GM23338 (cell line): ENCODE results near the gene SLC22A5. TPM values are rescaled to one million over a fixed set of nuclear protein-coding genes. Genes with fewer than 3 reads are reported as not detected.

Source experiments
- CREB1 ChIP-seq: fragments of 250-450 bp; sonication (Bioruptor Pico); IDR thresholded peaks from 2 replicates; pipeline ENCODE4 v1.5.0; 2020; ENCODE audit warnings: low read depth, mild to moderate bottlenecking, moderate library complexity
- EZH2phosphoT487 ChIP-seq: fragments of 200-600 bp; sonication (generic); IDR thresholded peaks from one replicate; pipeline ENCODE4 v1.8.1; 2018; ENCODE audit warnings: antibody characterized with exemption; ENCODE audit not compliant: unreplicated experiment
- POLR2AphosphoS5 ChIP-seq: IDR thresholded peaks from 2 replicates; pipeline ENCODE4 v1.6.1; 2016; ENCODE audit warnings: antibody characterized with exemption, low read depth
- REST ChIP-seq: IDR thresholded peaks from one replicate; pipeline ENCODE4 v1.6.1; 2018; ENCODE audit warnings: antibody characterized with exemption; ENCODE audit not compliant: unreplicated experiment
- ZNF114 ChIP-seq: fragments of 250-450 bp; sonication (Bioruptor Pico); IDR thresholded peaks from 2 replicates; pipeline ENCODE4 v1.5.0; 2020; ENCODE audit warnings: mild to moderate bottlenecking, moderate library complexity
- polyA plus RNA-seq: library from polyadenylated mRNA; unstranded; fragments of >200 nt; fragmentation: Nextera tagmentation; extraction: Ambion mirVana; gene quantifications from 2 replicates; pipeline ENCODE4 v1.2.1, GENCODE V29; 2016
- total RNA-seq: library from RNA; depleted of rRNA; stranded (reverse); fragments of >200 nt; shearing (Covaris generic); gene quantifications from 2 replicates; pipeline ENCODE4 v1.2.3, GENCODE V29; 2014
- TF ChIP-seq, protein P1 (sequence below): fragments of 250-450 bp; sonication (Bioruptor Pico); IDR thresholded peaks from 2 replicates; pipeline ENCODE4 v1.5.0; 2020; ENCODE audit warnings: mild to moderate bottlenecking, moderate library complexity
- TF ChIP-seq, protein P2 (sequence below), 2 experiments: fragments of 200-600 bp in 1 of 2; sonication (generic) in 1 of 2; conservative IDR thresholded peaks; 2 replicates each; pipeline versions ENCODE4 v1.5.1 to v1.6.1; 2016 to 2017; ENCODE audit warnings: antibody characterized with exemption in 2 of 2, low read depth in 2 of 2, mild to moderate bottlenecking in 2 of 2, moderate library complexity in 1 of 2

SLC22A5 gene
- total and polyA plus RNA-seq, 2 experiments from 2014 or later = 1.9 to 2.4 TPM

- TF ChIP-seq, protein P1, sequence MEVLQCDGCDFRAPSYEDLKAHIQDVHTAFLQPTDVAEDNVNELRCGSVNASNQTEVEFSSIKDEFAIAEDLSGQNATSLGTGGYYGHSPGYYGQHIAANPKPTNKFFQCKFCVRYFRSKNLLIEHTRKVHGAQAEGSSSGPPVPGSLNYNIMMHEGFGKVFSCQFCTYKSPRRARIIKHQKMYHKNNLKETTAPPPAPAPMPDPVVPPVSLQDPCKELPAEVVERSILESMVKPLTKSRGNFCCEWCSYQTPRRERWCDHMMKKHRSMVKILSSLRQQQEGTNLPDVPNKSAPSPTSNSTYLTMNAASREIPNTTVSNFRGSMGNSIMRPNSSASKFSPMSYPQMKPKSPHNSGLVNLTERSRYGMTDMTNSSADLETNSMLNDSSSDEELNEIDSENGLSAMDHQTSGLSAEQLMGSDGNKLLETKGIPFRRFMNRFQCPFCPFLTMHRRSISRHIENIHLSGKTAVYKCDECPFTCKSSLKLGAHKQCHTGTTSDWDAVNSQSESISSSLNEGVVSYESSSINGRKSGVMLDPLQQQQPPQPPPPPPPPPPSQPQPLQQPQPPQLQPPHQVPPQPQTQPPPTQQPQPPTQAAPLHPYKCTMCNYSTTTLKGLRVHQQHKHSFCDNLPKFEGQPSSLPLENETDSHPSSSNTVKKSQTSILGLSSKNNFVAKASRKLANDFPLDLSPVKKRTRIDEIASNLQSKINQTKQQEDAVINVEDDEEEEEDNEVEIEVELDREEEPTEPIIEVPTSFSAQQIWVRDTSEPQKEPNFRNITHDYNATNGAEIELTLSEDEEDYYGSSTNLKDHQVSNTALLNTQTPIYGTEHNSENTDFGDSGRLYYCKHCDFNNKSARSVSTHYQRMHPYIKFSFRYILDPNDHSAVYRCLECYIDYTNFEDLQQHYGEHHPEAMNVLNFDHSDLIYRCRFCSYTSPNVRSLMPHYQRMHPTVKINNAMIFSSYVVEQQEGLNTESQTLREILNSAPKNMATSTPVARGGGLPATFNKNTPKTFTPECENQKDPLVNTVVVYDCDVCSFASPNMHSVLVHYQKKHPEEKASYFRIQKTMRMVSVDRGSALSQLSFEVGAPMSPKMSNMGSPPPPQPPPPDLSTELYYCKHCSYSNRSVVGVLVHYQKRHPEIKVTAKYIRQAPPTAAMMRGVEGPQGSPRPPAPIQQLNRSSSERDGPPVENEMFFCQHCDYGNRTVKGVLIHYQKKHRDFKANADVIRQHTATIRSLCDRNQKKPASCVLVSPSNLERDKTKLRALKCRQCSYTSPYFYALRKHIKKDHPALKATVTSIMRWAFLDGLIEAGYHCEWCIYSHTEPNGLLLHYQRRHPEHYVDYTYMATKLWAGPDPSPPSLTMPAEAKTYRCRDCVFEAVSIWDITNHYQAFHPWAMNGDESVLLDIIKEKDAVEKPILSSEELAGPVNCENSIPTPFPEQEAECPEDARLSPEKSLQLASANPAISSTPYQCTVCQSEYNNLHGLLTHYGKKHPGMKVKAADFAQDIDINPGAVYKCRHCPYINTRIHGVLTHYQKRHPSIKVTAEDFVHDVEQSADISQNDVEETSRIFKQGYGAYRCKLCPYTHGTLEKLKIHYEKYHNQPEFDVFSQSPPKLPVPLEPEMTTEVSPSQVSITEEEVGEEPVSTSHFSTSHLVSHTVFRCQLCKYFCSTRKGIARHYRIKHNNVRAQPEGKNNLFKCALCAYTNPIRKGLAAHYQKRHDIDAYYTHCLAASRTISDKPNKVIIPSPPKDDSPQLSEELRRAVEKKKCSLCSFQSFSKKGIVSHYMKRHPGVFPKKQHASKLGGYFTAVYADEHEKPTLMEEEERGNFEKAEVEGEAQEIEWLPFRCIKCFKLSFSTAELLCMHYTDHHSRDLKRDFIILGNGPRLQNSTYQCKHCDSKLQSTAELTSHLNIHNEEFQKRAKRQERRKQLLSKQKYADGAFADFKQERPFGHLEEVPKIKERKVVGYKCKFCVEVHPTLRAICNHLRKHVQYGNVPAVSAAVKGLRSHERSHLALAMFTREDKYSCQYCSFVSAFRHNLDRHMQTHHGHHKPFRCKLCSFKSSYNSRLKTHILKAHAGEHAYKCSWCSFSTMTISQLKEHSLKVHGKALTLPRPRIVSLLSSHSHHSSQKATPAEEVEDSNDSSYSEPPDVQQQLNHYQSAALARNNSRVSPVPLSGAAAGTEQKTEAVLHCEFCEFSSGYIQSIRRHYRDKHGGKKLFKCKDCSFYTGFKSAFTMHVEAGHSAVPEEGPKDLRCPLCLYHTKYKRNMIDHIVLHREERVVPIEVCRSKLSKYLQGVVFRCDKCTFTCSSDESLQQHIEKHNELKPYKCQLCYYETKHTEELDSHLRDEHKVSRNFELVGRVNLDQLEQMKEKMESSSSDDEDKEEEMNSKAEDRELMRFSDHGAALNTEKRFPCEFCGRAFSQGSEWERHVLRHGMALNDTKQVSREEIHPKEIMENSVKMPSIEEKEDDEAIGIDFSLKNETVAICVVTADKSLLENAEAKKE (CRISPR knock-in tag) = no peak
- TF ChIP-seq, protein P2, sequence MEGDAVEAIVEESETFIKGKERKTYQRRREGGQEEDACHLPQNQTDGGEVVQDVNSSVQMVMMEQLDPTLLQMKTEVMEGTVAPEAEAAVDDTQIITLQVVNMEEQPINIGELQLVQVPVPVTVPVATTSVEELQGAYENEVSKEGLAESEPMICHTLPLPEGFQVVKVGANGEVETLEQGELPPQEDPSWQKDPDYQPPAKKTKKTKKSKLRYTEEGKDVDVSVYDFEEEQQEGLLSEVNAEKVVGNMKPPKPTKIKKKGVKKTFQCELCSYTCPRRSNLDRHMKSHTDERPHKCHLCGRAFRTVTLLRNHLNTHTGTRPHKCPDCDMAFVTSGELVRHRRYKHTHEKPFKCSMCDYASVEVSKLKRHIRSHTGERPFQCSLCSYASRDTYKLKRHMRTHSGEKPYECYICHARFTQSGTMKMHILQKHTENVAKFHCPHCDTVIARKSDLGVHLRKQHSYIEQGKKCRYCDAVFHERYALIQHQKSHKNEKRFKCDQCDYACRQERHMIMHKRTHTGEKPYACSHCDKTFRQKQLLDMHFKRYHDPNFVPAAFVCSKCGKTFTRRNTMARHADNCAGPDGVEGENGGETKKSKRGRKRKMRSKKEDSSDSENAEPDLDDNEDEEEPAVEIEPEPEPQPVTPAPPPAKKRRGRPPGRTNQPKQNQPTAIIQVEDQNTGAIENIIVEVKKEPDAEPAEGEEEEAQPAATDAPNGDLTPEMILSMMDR (conservative IDR thresholded peaks at IDR 0.05; ENCODE audit: low read depth in 2 of 2) = no peak
- no peak for TF ChIP-seq ZNF114 (CRISPR knock-in tag)
- no peak for TF ChIP-seq REST
- no peak for TF ChIP-seq CREB1 (CRISPR knock-in tag)
- no peak for TF ChIP-seq POLR2AphosphoS5
- no peak for TF ChIP-seq EZH2phosphoT487
These were observed 55.8 kb downstream of the SLC22A5 start (continued) for GRCh38 chr5:132425009-132425937.
